HG03439 (cell line): ENCODE results near the gene MRPL36.
"Not testable (repeated sequence)": the region's sequence is repeated elsewhere in the genome, so short reads cannot be mapped to it uniquely, and the experiment has no call there.

Experiments
- ATAC-seq: cut with Tn5 transposase; IDR thresholded peaks from one replicate; pipeline ENCODE4 v1.9.1; 2021; ENCODE audit warnings: mild to moderate bottlenecking, moderate library complexity; ENCODE audit not compliant: unreplicated experiment

Gene MRPL36

DNA sequence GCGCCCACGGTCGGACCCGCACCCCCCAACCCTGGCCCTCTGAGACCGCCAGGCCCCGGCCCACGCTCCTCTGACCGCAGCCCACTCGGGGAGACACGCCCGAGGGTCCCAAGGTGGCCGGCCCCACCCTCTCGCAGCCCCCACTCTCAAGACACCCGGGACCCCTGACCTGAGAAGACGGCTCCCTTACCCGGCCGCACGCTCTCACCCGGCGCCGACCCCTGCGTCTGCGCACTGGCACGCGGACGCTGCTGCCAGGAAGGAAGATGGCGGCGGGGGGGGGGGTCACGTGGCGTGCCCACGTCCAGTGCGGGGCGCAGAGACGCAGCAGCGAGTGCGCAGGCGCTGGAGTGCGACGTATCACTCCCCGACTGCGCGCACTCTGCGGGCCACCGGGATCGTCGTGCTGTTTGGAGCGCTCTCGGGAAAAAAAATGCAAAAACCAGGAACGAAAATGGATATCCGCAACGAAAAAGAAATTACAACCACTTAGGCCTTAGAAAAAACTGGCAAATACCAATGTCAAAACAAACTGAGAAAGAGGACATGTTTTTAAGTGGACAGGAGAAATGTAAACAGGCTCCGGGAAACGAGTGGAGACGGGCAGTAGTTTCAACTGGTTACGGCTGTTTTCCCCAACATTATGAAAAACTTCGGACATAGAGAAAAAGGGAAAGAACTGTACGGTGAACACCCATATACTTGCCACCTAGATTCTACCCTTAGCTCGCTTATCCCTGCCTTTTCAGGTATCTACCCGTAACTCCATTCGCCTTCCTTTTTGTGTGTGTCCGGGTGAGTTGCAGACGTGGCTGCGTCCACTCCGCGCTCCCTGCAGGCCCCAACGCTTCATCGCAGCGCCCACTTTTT is at the start of gene MRPL36:
TSS of gene MRPL36 (minus strand) at position 236 of the 870 bp plus-strand sequence. CDS start 902 bp downstream, outside the sequence.
- peak; percentile 55 for ATAC-seq

DNA sequence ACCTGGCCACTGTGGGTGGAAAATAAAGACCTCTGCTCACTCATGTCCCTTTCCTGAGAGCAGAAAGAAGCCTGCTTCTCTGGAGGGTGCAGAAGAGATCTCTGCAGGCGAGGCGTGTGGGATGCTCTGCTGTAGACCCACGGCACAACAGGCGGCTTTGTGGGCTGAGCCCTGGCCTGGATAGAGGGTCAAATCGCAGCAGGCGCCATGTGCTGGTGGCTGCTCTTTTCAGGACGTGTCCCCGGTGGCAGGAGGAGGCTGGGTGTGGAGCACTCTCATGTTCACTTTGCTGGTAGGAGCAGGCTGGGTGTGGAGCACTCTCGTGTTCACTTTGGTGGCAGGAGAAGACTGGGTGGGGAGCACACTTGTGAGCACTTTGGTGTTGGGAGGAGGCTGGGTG is 48.0 kb upstream of the MRPL36 start:
- ATAC-seq: no peak

DNA sequence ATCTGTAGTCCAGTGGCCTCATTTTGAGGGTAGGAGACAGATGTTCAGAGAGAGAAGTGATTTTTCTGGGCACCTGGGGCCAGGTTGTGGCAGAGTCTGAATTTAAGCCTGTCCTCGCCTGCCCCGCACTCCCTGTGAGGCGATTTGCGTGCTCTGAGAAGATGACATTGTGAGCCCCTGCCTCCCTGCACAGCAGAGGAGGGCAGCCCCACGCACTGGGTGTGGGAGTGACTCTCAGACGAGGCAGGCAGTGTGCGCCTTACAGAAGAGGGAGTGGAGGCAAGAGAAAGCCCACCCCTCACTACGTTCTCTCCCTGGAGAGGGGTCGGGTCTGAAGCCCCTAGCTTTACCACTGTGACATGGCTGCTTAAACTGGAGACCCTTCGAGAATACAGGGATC is 47.4 kb upstream of the MRPL36 start:
- ATAC-seq: no peak

DNA sequence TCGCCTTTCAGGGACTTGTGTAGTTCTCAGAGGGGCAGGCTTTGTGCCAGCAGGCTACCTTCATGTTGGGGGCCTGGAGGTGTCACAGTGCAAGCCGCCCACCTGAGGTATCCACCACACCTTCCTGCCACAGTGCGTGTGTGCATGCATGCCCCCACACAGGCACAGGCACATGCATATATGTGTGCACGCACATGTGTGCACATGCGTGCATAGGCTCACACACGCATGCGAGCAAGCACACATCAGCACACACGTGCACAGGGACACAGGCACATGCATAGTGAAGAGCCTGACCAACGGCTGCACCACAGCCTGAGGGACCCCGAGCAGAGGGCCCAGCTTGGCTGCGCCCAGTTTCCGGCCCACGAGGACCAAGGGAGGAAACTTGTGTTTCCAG is 46.9 kb upstream of the MRPL36 start:
- ATAC-seq: no peak

DNA sequence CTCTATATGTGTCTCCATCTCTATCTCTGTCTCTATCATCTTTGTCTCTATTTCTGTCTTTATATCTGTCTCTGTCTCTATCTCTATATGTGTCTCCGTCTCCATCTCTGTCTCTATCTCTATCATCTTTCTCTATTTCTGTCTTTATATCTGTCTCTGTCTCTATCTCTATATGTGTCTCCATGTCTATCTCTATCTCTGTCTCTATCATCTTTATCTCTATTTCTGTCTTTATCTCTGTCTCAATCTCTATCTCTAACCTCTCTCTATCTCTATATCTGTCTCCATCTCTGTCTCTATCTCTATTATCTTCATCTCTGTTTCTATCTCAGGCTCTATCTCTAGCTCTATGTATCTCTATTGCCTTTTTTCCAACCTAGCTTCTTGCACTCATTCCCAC is 46.1 kb upstream of the MRPL36 start:
- ATAC-seq: no peak

DNA sequence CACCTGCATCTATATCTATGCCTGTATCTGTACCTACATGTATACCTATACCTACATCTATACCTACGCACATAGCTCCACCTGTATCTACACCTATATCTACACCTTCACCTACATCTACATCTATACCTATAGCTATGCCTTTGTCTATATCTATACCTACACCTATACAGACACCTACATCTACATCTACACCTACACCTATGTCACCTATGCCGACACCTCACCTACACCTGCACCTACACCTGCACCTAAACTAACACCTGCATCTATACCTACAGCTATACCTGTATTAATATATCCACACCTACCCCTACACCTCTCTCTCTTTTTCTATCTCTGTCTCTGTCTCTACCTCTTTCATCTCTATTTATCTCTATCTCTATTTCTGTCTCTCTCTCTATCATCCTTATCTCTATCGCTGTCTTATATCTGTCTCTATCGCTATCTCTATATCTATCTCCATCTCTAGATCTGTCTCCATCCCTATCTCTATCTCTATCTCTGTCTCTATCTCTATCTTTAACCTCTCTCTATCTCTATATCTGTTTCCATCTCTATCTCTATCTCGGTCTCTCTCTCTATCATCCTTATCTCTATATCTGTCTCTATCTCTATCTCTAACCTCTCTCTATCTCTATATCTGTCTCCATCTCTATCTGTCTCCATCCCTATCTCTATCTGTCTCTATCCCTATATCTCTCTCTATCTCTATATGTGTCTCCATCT is 45.2 kb upstream of the MRPL36 start:
- ATAC-seq: no peak

DNA sequence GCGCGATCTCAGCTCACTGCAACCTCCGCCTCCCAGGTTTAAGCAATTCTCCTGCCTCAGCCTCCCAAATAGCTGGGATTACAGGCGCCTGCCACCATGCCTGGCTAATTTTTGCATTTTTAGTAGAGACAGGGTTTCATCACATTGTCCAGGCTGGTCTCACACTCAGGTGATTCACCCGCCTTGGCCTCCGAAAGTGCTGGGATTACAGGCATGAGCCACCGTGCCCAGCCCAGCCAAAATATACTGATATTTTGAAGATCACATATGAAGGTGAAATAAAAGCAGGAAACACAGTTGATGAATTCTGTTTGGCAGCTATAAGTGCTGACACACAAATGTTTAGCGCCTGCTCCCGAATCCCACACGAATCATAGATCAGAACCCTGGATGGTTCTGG is 44.1 kb upstream of the MRPL36 start:
- not testable (repeated sequence) for ATAC-seq

DNA sequence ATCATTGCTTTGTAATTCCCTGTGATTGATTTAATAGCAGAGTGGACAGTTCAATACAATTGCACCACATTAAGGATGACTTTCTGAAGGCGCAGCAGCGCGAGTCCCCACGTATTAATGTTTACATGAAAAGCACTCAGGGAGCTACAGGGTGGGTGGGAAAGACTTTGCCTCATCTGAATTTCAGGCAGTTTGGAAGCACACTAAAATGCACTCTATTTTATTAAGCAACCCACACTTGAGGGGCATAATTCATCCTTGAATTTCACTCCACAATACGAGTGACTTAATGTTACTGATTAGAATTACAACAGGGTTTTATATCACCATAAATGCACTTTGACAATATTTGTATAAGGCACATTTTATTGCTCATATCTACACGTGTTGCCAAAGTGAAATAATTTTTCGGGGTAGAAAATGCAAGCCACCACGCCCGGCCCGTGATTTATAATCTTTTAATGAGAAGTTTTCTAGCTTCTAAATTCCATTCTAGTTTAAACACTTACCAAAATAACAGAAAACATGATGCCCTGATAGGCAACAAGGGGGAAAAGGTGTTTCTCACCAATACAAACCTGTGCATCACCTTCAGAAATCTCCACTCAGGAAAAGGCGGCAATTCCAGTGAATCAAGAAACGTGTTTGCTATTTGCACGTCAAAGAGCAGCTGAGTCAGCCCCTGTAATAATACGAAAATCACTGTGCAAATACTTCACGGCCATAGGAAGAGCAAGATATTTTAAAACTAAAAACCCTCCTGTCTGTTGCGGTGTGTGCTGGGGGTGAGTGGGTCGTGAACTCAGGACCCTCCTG is 42.6 kb upstream of the MRPL36 start:
- ATAC-seq: no peak

DNA sequence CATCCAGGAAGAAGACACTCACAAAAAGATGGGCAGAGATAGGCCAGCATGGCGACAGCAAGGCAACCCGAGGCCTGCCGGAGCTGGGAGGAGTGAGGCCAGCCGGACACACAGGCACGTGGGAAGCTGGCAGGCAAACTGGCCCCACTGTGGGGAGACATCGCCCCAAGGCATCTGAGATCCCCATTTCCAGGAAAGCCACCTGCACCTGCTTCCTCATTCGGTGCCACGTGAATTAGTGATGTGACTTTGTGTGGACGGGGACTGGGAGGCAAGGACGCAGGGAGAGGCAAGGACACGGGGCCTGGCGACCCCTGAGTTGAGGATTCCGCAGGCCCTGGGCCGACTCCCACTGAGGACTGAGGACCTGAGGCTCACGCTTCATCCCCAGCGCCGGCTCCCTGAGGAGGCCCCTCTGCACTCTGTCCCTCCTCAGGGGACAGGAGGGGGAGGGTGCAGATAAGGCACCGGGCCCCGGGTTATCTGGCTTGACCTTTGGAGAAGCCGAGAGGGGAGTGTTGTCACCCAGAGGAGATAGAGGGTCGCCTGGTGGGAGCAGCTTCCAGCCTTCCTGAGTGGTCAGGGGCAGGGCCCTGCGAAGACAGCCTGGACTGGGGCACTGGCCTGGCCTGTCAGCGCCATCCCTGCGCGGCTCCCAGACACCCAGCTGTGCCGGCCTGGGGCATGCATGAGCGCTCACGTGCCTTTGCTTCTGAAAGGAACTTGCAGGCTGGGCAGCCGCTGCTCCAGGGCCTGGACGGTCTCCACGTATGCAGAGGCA is 41.3 kb upstream of the MRPL36 start:
- no peak for ATAC-seq

DNA sequence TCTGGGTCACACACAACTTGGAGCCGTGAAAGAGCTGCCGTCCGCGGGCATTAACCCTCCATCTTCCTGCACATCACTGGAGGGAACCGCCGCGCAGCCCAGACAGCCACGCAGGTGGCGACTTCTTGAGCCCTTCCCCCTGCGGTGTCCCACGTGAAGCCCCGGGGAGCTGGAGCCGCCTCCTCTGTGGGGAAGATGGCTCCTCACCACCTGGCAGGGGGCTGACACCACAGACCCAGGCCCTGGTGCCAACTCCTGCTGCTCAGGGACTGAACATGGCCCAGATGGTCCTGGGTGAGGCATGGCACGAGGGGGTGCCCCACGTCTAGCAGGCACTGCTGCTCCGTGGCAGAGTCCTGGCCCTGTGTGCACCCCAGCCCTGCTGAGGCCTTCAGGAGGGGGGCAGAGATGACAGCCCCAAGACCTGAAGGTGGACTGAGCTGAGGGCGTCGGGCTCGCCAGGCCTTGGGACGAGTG is 40.5 kb upstream of the MRPL36 start:
- ATAC-seq: no peak

DNA sequence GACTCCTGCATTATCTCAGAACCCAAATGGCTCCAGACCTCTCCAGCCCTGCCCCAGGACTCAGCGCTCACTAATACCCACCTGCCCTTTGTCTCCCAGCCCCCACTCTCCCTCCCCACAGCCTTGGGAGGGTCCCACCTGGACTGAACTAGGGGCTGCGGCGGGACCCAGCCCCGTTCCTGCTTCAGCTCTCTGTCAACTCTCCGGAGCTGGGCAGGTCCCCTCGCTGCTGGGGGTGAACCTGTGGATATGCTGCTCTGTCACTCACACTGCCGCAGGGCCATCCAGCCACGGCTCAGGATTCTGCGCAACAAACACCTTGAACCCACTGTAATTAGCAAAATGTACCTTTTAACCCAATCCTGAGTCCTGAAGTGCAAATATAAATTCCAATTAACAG is 38.4 kb upstream of the MRPL36 start:
- no peak for ATAC-seq

DNA sequence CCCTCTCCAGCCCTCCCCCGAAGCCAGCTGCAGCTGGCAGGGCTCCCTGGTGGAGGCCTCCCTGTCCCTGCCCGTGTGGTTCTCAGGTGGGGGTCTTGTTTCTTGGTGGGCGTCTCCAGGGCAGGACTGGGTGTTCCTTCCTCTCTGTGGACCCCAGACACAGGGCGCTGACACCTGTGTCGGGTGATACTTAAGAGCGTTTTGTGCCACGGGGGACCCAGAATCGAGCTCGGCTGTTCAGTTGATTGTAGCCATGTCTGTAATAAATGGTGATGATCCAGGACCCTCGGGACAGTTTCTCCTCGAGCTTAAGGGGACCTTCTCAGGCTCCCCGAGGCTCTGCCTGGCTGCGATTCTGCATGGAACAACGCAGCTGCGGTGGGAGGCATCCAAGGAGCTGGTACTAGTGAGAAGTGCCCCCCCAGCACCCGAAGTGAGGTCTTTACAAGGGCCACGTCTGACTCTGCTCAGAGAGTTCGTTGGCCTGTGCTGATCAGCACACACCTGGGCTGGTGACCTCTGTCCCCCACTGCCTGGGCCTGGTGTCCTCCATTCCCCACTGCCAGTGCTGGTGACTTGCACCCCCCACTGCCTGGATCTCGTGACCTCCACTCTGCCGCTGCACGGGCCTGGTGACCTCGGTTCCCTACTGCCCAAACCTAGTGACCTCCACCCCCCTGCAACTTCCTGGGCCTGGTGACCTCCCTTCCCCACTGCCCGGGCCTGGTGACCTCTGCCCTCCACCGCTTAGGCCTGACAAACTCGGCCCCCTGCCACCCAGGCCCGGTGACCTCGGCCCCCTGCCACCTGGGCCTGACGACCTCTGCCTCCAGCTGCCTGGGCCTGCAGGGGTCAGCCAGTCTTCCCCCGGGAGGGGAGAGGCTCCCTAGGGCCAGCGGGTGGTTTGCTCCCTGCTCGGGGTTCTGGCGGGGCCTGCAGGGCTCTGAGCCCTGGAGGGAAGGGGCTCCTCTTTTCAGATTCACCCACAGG is 37.5 kb upstream of the MRPL36 start:
- ATAC-seq: no peak

DNA sequence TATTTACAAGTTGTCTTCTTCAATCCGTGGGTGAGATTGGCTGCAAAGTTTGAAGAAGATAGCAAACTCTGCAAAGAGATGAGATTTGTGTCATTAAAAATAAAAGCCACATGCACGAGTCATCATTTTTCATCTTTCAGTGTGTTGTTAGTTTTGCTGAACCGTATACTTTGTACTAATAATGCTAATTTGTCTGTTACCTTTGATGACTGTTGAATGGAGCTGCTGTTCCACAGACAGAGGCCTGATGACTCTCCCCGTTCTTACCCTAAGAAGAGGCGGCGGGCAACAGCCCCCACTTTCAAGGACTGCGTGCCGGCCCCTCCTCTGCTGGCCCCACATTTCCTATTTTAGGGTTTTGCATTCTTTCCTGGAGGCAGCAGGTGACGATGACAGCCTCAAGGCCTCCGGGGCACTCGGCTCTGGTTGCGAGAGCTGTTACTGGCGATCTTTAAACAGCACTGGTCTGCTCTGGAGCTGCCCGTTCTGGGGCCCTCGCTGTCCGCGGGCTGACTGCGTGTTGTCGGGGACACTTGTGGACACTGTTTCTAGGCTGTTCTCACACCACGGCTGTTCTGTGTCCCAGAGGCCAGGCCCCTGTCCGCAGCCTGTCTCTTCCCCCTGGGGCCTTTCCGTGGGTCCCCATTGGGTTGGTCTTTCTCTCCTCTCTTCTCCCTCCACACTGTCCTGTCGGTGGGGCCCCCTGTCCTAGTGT is 36.7 kb upstream of the MRPL36 start:
- no peak for ATAC-seq

DNA sequence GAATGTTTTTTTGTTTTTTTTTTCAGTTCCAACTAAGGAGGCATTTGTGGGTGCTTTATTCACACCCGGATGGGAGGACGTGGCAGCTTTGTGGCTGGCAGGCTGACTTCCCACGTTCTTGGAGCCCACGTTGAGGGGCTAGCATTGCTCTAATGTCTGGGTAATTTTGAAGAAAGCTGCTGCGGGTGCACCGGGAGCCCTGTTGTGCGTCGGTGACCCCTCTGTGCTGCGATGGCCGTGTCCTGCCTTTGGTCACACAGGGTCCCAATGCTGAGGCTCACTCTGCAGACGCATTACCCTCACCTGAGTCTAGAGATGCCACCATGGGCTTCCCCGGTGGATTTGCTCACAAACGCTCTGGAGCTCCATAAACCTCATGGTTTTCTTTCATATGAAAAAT is 35.8 kb upstream of the MRPL36 start:
- ATAC-seq: no peak

DNA sequence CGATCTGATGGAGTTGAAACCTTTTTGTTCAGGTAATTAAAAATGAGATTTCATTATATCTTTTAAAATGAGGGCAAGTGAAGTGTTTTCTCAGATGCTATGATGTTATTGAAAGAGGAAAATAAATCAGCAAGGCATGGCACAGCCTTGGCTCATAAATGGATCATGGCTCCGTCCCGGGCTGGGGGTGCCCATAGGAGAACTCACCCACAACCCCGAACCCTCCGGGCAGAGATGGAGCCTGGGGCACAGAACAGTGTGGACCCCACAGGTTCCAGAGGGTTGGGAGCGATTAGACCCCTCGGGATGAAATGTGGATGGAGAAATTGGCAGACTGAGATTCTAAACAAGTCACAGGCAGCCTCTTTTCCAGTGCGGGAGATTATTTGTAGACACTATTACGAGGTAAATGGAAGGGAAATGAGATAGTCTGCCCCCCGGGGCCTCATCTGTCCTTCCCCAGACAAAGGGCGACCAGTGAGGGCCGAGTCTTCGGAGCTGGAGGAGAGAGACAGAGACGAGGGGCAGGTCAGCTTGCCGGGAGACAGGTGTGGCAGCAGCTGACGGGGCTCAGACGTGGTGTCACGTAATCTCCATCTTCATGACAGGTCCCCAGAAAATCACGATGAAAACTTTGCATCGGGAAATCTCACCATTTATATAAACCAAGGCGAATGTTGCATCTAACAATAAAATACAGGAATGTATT is 35.2 kb upstream of the MRPL36 start:
- ATAC-seq: no peak

DNA sequence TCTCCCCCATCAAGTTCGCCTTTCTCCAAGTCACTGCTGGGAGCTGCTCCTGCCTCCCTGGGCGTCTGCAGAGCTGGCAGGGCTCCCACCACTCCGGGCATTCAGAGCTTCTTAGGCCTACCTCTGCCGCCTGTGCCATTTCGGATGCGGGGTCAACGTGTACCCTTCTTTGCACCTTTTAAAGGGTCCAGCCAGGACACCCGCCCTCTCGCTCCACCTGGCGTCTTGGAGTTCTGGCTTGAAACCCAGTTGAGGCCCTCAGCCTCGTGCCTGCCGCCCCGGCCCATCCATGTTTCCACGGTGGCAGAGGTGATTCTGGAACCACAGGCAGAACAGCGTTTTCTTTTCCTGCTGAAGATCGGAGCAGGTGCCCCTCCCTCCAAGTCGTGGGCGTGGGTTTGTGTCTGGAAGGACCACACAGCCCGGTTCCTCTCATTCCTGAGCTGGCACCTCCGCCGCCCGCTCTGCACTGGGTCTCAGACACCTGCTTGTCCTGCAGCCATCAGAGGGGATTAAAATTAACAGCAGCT is 34.5 kb upstream of the MRPL36 start:
- no peak for ATAC-seq

DNA sequence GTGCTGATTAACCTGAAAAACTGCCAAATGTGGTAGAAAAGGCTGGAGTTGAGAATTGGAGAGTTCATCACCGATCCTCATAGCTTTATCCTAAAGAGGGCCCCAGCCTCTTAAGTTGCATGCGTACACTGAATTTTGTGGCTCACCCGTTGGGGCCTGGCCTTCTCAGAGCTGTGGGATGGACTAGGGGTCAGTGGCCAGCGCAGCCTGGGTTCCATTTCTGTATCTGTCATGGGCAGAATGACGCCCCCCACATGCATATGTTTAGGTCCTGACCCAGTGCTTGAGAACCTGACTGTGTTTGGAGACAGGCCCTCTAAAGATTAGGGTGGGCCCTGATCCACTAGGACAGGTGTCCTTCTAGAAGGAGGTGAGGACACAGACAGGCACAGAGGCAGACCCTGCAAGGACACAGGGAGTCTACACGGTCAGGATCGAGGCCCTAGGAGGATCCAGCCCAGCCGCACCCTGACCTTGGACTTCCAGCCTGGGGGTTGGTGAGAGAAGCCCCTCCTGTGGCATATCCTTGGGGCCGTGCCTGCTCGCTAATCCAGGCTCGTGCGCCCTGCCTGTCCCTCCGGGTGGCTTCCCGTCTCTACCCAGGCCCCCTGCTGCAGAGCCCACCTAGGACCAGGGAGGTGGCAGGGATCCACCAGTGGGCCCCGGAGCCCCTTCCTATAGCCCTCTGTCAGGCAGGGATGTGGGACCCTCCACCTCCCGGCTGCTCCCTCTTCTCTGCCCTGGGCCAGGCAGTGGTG is 33.8 kb upstream of the MRPL36 start:
- ATAC-seq: no peak
